Stomach (tissue), 9 donors: ENCODE results near the gene BRIX1. TPM values are rescaled to one million over a fixed set of nuclear protein-coding genes. Genes with fewer than 3 reads are reported as not detected.

ENCODE experiments used
- DNase-seq, 2 donors: peaks; one replicate each; pipeline versions ENCODE4 v3.0.0 to v3.0.0-alpha.2; 2013 to 2019
- H3K27ac ChIP-seq, 5 donors: fragments of 200-600 bp in 4 of 5; sonication (generic) in 4 of 5; one replicate each; pipeline ENCODE4 v1.5.1; 2013 to 2019; ENCODE audit warnings: mild to moderate bottlenecking in 1 of 5, moderate library complexity in 1 of 5
- H3K27me3 ChIP-seq, 3 donors: fragments of 200-600 bp; sonication (generic); one replicate each; pipeline ENCODE4 v1.5.1; 2017 to 2019; ENCODE audit warnings: mixed run types in 1 of 3
- H3K36me3 ChIP-seq, 4 donors: fragments of 200-600 bp; sonication (generic); 1 replicate in 3 of 4; 2 replicates in 1 of 4; pipeline ENCODE4 v1.5.1; 2016 to 2019
- H3K4me1 ChIP-seq, 4 donors: fragments of 200-600 bp; sonication (generic); one replicate each; pipeline ENCODE4 v1.5.1; 2016 to 2019
- H3K4me3 ChIP-seq, 4 donors: fragments of 200-600 bp; sonication (generic) in 3 of 4; one replicate each; pipeline ENCODE4 v1.5.1; 2016 to 2019; ENCODE audit warnings: mild to moderate bottlenecking in 1 of 4
- H3K9me3 ChIP-seq, 4 donors: fragments of 200-600 bp; sonication (generic); one replicate each; pipeline ENCODE4 v1.5.1; 2016 to 2019
- EP300 ChIP-seq: sonication (generic); formaldehyde crosslinking; IDR thresholded peaks from one replicate; pipeline ENCODE4 v1.6.1; 2017; ENCODE audit warnings: antibody characterized with exemption
- POLR2A ChIP-seq, 4 donors: fragments of 450-650 bp; IDR thresholded peaks; one replicate each; pipeline ENCODE4 v1.6.1; 2016; ENCODE audit warnings: antibody characterized with exemption in 4 of 4, control low read depth in 2 of 4, mild to moderate bottlenecking in 1 of 4, moderate library complexity in 1 of 4
- POLR2AphosphoS5 ChIP-seq, 3 donors: sonication (generic); formaldehyde crosslinking; IDR thresholded peaks; one replicate each; pipeline ENCODE4 v1.6.1; 2016; ENCODE audit warnings: antibody characterized with exemption in 3 of 3
- WGBS, 5 donors: extraction: QIAGEN DNeasy Blood & Tissue Kit in 3 of 5; methylation state at CpG; one replicate each; pipeline versions ENCODE4 v1.1.5 to v1.1.7; 2013 to 2018; 5-methylcytosine and 5-hydroxymethylcytosine counted together
- intact Hi-C: fragments of 100-400 bp; cut with DNase I; formaldehyde crosslinking; loops from one replicate; pipeline ENCODE4 v1.15.1; 2023; ENCODE audit warnings: low total_unique reads
- polyA plus RNA-seq, 3 donors: library from polyadenylated mRNA; stranded (reverse); fragments of 200-250 nt; gene quantifications; one replicate each; pipeline ENCODE4 v1.2.3, GENCODE V29; 2013
- total RNA-seq, 5 donors: library from RNA; depleted of rRNA; stranded (reverse); fragments of >200 nt; gene quantifications; one replicate each; pipeline versions ENCODE4 v1.1.0 to v1.2.3, GENCODE V29; 2014 to 2016
- TF ChIP-seq, protein P1 (sequence below), 7 experiments: fragments of 450-650 bp in 4 of 7; fragments of 200-600 bp in 3 of 7; sonication (generic) in 3 of 7; IDR thresholded peaks; one replicate each; pipeline ENCODE4 v1.5.1; 2016 to 2019; ENCODE audit warnings: antibody characterized with exemption in 7 of 7, control low read depth in 2 of 7, mild to moderate bottlenecking in 1 of 7
- donor health status: healthy with polysubstance abuse.
- donor health status: Bipolar disorder and iron deficiency.
- donor health status: healthy.

Gene BRIX1
- total and polyA plus RNA-seq, 8 donors = 3.8 to 36.2 (median 18.3) TPM; not detected in 1

DNA sequence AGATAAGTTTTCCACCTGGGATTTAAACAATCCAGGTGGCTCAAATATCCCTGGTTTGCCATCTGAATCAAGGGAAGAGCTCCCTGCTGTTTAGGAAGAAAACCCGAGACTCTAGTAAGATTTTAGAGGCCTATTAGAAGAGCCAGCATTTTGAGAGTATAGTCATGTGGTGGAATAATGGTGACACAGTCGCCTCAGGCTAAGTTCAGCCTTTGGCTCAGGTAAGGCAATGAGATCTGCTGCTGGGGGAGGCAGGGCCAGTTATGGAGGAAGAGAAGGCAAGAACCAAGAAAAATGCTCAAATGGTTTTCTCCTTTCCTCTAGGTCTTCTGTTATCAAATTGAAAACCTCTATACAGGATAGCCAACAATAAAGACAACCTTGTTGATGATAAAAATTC is 16.4 kb upstream of the BRIX1 start:
- TF ChIP-seq EP300 (no peak), POLR2AphosphoS5 (IDR thresholded peaks at IDR 0.05) (no peak), POLR2A (IDR thresholded peaks at IDR 0.05) (no peak)
- TF ChIP-seq, protein P1, sequence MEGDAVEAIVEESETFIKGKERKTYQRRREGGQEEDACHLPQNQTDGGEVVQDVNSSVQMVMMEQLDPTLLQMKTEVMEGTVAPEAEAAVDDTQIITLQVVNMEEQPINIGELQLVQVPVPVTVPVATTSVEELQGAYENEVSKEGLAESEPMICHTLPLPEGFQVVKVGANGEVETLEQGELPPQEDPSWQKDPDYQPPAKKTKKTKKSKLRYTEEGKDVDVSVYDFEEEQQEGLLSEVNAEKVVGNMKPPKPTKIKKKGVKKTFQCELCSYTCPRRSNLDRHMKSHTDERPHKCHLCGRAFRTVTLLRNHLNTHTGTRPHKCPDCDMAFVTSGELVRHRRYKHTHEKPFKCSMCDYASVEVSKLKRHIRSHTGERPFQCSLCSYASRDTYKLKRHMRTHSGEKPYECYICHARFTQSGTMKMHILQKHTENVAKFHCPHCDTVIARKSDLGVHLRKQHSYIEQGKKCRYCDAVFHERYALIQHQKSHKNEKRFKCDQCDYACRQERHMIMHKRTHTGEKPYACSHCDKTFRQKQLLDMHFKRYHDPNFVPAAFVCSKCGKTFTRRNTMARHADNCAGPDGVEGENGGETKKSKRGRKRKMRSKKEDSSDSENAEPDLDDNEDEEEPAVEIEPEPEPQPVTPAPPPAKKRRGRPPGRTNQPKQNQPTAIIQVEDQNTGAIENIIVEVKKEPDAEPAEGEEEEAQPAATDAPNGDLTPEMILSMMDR (IDR thresholded peaks at IDR 0.05) = no peak

DNA sequence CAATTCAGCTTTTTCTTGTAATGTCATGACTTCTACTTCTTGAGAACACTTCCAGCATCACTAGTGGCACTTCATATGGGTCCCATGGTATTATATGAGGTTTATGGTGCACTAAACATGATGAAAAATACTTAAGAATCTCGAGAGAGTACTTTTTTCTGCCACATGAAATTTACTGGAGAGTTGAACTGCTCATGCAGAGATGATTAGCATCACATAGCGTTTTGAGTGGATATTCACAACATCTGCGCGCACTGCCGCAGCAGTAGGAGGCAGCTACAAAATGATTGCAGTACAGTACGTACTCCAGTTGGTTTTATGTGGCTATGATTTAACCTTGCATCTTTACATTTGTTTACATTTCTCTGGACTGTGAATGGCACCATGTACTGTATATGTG is 14.9 kb upstream of the BRIX1 start:
- TF ChIP-seq POLR2A (IDR thresholded peaks at IDR 0.05) (no peak), POLR2AphosphoS5 (IDR thresholded peaks at IDR 0.05) (no peak), EP300 (no peak)
- TF ChIP-seq, protein P1 (IDR thresholded peaks at IDR 0.05) = no peak
- H3K9me3 ChIP-seq = no peaks in the 10 kb centered on the region

More for the DNA sequence above, 16.4 kb upstream of the BRIX1 start:
- no peaks in the 10 kb centered on the region for H3K4me1 ChIP-seq
- intact Hi-C loops = loop anchor here (5.0 to 10.0 kb wide), 3 partner anchors 54 to 417 kb away; no protein-coding TSS in a partner anchor
- H3K27me3 ChIP-seq = no peaks in the 10 kb centered on the region
- H3K9me3 ChIP-seq = no peaks in the 10 kb centered on the region
- H3K4me3 ChIP-seq = no peak overlapping the region
- H3K27ac ChIP-seq = no peak overlapping the region
- H3K36me3 ChIP-seq = peaks cover 0 to 8% (median under 1%) of the 10 kb centered on the region in 4 donors
- 90 to 100% (median 95%) methylated on average over 2 of the region's 2 CpGs for WGBS, 5 donors
- DNase-seq = no peak

DNA sequence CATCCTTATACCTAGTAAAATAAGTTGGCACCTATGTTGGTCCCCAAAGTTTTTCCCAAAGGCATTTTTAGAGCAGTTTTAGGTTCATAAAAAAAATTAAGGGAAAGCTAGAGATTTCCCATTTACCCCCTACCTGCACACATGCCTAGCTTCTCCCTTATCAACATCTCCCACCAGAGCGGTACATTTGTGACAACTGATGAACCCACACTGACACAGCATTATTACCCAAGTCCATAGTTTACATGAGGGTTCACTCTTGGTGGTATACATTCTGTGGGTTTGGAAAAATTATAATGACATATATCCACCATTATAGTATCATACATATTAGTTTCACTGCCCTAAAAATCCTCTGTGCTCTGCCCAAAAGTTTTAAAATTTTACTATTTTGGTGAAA is 12.3 kb upstream of the BRIX1 start:
- 65 to 100% (median 88%) methylated on average over 1 of the region's 1 CpG for WGBS, 5 donors
- Histone ChIP-seq H3K36me3 (peaks cover 0 to 36% (median 22%) of the 10 kb centered on the region in 4 donors), H3K4me3 (no peak overlapping the region), H3K27me3 (no peaks in the 10 kb centered on the region), H3K27ac (no peak overlapping the region), H3K4me1 (no peaks in the 10 kb centered on the region), H3K9me3 (no peaks in the 10 kb centered on the region)
- DNase-seq = no peak
- TF ChIP-seq POLR2A (IDR thresholded peaks at IDR 0.05) (no peak), EP300 (no peak)
- intact Hi-C loops = no loop called here

More for the DNA sequence above, 14.9 kb upstream of the BRIX1 start:
- WGBS, 5 donors = 85 to 95% (median 92%) methylated on average over 6 of the region's 6 CpGs
- no peak overlapping the region for H3K27ac ChIP-seq
- DNase-seq = no peak
- no peaks in the 10 kb centered on the region for H3K27me3 ChIP-seq
- intact Hi-C loops = no loop called here
- H3K4me3 ChIP-seq = no peak overlapping the region
- H3K4me1 ChIP-seq = no peaks in the 10 kb centered on the region
- peaks cover 0 to 20% (median 5%) of the 10 kb centered on the region in 4 donors for H3K36me3 ChIP-seq

DNA sequence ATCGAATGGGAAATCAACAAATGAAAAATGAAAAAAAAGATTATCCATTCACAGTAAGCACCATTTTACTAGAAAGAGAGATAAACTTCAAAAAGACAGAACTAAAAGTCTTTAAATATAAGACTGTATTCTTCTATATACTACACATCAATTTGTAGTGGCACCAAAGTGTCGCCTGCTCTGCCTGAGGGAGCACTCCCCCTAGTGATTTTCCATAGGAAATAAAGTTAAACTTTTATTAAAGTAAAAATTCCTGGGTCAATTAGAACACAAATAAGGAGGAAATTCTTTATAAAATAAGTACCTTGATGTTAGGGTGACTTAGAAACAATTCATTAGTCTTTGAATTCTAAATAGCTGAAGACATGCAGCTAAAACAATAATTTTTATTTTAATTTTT is 9.9 kb upstream of the BRIX1 start:
- peaks cover 0 to 59% (median 45%) of the 10 kb centered on the region in 4 donors for H3K36me3 ChIP-seq
- no peaks in the 10 kb centered on the region for H3K4me1 ChIP-seq
- no peak overlapping the region for H3K4me3 ChIP-seq
- no peaks in the 10 kb centered on the region for H3K27me3 ChIP-seq
- WGBS, 5 donors = 72 to 86% (median 81%) methylated on average over 2 of the region's 2 CpGs
- TF ChIP-seq POLR2AphosphoS5 (IDR thresholded peaks at IDR 0.05) (no peak), POLR2A (IDR thresholded peaks at IDR 0.05) (no peak)
- TF ChIP-seq, protein P1 (IDR thresholded peaks at IDR 0.05) = peak in 1 of 7 experiments; percentile 18
- H3K27ac ChIP-seq = no peak overlapping the region
- H3K9me3 ChIP-seq = no peaks in the 10 kb centered on the region
- peak in 1 of 2 donors; percentile 26 for DNase-seq
- intact Hi-C loops = no loop called here

DNA sequence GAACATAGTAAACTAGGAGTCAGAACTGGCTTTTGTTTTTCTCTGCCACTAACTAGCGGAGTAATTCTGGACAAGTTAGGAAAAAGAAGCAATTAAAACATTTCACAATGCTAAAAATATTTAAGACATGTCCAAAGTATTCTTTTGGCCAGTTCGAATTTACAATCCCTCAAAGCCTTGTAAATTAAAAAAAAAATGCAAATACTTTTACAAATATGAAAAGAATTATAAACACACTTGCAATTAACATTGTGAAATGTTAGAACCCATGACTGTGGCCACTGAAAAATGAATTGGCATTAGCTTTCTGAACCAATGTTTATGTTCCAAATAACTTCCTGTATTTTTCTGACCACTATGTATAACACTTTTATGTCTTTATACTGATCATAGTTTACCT is 2.4 kb upstream of the BRIX1 start:
- 63 to 83% (median 78%) methylated on average over 2 of the region's 2 CpGs for WGBS, 5 donors
- Histone ChIP-seq H3K27ac (peak overlapping the region in 1 of 5 donors; percentile 28), H3K27me3 (no peaks in the 10 kb centered on the region), H3K36me3 (peaks cover 3 to 47% (median 45%) of the 10 kb centered on the region in 4 donors), H3K4me3 (no peak overlapping the region), H3K9me3 (no peaks in the 10 kb centered on the region), H3K4me1 (peaks cover 28 to 46% (median 36%) of the 10 kb centered on the region in 4 donors)
- intact Hi-C loops = no loop called here
- TF ChIP-seq EP300 = no peak
- TF ChIP-seq, protein P1 (IDR thresholded peaks at IDR 0.05) = no peak
- no peak for TF ChIP-seq POLR2AphosphoS5 (IDR thresholded peaks at IDR 0.05)
- TF ChIP-seq POLR2A (IDR thresholded peaks at IDR 0.05) = no peak
- DNase-seq = no peak
